HG02981 (cell line): ENCODE data around the gene CST3.

Experiments
- ATAC-seq: cut with Tn5 transposase; IDR thresholded peaks from one replicate; pipeline ENCODE4 v1.9.1; 2021; ENCODE audit warnings: mild to moderate bottlenecking, moderate library complexity; ENCODE audit not compliant: unreplicated experiment

Gene CST3

DNA sequence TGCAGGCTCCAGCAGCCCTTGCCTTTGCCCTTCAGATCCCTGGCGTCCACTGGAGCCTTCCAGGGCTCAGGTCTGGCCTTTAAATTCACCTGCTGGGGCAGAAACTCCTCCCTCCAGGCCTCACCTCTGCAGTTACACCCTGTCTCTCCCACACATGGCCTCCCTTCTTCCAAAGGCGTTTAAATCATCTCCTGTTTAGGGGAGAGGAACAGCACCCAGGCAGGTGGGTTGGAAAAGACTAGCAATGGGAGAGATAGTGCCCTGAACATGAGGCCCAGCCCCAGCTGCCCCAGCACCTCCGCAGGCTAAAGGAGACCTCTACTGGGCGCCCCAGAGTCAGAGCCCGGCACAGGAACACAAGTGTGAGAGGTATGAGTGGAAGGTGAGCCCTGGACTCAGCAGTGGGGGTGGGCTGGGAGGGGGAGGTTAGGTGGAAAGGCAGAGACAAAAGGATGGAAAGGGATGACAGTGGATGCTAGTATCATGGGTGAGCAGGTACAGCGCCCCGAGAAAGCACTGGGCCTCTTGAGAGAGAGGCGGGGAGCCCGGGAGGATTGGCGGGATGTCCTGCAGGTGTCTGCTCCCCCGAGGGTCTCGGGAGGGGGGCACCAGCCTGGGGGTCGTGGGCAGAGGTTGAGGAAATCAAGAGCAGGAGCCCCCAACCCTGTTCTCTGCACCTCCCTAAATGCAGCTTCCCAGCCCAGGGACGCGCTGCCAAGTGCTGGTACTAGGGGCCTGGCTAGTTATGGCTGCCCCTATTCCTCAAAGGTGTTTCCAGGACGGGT is 31.7 kb downstream of the CST3 start, which contains the start of gene CST9:
CST9 (minus strand) TSS at position 51 of the 785 bp plus-strand sequence. CDS start 53 bp downstream, outside the sequence.
- no peak for ATAC-seq

DNA sequence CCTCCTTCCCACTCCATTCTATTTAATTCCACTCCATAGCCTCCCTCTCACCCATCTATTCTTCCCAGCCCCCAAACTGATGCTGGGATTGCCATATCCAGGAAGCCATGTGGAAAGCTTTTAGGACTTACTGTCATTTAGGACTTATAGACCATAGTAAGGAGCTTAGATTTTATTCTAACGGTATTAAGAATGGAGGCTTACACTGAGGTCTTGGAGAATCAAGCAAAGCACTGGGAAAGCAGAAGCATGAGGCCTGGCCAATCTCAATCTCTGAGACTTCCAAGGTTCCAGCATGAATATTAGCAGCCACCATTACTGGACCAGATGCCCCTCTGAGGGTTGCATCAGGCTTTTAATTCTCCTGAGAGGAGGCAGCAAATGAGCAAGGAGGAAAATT is 33.4 kb downstream of the CST3 start:
- no peak for ATAC-seq

DNA sequence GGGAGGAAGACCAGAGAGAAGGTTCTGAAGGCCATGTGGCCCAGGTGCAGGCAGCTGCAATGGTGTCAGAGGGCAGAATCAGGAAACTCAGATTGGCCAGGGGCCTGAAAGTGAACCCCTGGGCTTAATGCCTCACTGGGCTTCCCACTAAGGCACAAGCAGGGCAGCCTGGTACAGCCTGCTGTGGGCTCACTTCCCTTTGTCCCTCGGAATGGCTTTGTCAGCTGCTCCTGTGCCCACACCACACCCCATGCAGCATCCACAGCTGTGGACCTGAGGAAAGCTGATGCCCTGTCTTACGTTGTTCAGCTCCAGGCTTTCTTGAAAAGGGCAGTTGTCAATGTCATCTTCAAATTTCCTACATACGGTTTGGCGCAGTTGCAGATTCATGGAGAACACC is 34.4 kb downstream of the CST3 start:
- no peak for ATAC-seq

DNA sequence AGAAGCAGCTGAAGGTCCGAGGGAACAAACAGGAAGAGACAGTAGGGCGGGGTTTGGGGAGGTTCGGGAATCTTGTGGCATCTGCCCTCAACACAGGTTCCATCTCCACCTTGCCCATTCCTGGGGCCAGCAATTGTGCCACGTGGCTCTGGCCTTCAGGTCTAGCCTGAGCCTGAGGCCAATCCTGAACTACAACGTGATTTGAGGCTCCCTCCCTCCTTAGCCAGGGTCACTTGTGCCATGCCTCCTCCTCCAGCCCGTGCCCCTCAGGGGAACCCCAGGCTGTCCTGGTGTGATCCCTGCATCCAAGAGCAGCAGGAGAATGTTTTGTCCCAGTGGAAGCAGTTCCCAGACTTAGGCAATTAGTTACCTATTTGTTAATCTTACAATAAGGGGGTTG is 35.1 kb downstream of the CST3 start:
- ATAC-seq = no peak

DNA sequence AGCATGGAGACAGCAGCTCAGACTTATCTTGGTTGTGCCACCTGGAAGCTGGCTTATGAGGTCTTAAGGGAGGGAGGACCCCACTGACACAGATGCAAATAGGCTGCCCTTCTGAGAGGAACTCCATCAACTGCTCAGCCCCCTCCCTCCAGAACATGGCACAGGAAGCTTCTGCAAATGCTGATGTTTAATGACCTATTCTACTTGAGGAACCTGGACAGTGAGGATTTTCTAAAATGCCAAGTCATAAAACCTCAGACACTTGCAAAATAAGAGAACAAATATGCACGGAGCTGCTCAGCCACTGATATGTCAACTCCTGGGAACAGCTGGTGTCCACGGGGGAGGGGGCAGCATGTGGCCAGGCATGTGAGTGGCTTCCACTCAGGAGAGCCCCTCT is 35.5 kb downstream of the CST3 start:
- ATAC-seq = no peak

DNA sequence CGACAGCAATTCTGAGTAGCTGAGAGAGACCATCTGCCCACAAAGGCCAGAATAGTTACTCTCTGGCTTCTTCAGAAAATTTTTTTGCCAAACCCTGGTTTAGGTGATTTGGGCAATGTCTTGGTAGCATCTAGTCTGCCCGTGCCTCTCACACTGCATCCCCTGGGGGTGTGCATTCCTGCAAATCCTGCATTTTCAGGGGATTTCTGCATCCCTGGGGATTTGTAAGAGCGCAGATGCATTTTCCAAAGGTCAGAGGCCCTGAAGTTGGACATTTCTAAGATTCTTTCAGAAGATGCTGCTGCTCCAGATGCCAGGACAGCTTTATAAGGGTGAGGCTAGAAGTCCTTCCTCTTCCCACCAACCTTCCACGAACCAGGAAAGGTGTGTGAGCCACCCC is 36.0 kb downstream of the CST3 start:
- ATAC-seq = no peak

DNA sequence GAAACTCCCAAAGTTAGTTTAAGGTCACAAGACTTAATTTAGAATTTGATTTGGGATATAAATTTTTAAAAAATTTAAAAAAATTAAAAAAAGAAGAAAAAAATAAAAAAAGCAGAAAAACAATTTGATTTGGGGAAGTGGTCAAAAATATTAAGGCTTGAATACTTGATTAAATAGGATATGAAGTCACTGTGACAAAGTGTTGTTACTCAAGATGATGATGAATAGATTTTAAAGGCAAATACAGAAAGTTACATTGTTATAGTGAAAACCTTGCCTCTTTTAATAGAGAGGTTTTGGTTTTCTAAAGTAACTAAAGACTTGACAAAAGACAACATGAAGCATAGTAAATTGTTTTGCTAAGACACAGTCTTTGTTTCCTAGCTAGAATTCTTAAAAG is 39.3 kb downstream of the CST3 start:
- ATAC-seq = no peak

DNA sequence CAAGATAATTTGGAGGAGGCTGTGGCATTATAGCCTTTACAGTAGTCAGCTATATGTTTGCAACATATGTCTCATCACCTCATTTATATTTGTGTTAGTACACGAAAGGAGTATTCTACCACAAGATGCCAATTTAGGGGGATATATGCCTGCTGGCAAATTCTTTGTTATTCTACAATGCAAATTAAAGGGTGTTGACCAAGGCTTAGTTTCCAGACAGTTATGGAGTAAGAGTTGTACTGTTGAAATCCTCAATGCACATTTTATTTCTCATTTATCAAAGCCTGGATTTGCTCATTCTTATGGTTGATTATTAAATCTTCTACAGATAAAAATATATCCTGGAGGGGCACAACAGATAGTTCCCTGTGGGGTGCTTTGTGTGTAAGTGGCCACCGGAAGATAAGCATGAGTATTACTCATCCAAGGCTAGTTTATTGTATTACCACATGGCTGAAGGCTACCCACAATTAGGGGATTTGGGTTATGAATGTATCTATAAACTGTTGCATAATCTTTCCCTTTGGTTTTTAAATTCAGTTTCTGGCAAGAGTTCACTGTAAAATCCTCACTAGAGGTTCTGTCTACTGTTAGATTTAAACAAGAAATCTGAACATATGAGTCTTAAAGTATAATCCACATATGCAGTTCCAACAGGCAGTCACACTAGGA is 41.0 kb downstream of the CST3 start:
- no peak for ATAC-seq

DNA sequence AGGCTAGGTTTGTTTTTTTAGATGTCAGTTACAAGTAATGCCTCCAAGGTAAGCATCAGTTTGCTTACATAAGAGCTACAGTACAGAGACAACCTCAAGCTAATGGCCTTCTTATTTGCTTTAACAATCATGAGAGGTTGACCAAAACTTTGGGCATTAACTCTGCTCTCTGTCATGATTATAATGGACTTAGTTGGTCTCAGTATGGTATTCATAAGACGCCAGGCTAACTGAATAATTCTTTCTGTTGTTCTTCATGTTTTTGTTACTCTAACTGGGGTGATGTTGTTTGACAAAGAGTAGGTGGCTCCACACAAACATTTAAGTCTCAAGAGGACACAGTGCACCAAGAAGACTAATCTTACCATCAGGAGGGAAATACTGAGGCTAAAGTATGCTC is 41.8 kb downstream of the CST3 start:
- no peak for ATAC-seq

DNA sequence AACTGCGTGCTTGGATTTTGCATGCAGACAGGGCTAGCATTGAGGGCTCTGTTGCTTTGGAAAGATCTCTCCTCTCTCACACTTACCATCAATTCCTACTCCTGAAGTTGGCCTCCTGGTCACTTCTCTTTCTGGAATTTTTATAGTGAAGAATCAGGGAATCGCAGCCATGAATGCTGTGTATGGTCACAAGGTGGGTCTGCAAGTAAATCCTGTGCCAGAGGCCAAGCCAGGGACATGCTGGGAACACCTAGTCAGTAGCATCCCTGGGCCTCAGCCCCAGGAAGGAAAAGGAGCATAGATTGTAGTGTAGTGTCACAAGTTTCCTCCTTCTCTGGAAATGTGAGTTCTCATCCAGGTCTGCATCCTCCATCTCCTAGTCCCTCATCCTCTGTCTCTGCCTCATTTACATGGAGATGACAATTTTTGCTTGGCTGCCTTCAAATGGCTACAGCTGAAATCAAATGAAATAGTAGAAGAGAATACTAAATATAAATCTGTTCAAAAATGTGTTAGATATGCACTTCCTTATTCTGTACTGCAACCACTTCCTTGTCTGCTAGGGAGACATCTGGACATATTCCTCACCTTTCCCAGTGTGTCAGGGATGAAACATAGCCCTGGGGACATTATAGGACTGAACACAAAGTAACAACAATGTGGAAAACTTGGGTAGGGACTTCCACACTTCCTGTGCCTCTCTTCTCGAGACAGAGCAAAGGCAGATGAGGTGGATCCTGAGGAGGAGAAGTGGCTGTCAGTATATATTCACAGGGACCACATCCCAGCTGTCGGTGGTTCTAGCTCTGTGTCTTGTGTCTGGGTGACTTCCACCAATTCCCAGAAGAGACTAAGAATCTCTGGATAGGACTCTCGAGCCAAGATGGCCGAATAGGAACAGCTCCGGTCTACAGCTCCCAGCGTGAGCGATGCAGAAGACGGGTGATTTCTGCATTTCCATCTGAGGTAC is 49.0 kb downstream of the CST3 start:
- no peak for ATAC-seq

DNA sequence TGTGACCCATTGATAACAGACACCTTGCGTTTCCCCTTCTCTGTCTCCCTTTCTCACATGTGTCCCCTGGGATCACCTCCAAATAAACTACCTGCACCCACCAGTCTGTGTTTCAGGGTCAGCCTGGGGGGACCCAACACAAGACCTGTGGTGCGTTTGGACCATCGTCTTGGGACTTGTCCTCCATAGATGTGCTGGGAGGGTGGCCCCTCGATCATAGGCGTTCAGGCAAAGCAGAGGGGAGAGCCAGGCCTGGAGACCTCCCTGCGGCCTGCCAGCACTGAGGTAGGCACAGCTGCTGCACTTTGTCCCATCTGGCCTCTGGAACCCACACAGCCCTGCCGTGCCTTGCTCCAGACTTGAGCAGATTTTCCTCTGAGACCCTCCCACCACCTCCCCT is 50.1 kb downstream of the CST3 start:
- no peak for ATAC-seq

DNA sequence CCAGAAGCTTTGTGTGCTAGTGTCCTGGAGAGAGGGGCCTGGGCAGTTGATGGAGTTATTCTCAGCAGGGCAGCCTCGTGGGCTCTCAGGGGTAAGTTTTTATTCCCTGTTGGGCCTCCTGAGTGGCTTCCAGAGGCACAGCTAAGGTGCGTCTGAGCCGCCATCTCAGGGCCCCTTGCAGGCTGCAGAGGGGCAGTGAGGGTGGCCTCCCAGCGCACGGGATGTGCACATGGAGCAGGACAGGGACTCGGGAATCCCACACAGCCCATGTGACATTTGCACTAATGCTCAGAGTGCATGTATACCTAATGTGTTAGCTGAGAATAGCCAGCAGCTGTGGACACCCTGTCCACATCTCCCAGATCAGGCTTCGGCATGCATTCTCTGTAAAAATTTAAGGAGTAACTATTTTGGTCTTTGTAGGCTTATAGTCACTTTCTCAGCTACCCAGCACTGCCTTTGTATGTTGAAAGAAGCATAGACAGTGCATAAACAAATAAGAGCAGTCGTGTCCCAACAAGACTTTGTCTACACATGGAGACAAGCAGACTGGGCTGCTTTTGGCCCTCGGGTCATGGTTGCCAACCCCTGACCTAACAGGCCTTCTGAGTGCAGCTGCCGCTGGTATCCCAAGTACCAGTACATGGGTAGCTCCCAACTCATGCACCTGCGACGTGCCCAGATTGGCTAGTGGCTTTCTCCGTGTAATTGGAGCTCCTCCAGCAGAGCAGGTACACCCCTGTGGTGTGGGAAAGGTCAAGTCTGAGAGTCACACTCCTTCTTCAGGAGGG is 50.8 kb downstream of the CST3 start:
- ATAC-seq = no peak

DNA sequence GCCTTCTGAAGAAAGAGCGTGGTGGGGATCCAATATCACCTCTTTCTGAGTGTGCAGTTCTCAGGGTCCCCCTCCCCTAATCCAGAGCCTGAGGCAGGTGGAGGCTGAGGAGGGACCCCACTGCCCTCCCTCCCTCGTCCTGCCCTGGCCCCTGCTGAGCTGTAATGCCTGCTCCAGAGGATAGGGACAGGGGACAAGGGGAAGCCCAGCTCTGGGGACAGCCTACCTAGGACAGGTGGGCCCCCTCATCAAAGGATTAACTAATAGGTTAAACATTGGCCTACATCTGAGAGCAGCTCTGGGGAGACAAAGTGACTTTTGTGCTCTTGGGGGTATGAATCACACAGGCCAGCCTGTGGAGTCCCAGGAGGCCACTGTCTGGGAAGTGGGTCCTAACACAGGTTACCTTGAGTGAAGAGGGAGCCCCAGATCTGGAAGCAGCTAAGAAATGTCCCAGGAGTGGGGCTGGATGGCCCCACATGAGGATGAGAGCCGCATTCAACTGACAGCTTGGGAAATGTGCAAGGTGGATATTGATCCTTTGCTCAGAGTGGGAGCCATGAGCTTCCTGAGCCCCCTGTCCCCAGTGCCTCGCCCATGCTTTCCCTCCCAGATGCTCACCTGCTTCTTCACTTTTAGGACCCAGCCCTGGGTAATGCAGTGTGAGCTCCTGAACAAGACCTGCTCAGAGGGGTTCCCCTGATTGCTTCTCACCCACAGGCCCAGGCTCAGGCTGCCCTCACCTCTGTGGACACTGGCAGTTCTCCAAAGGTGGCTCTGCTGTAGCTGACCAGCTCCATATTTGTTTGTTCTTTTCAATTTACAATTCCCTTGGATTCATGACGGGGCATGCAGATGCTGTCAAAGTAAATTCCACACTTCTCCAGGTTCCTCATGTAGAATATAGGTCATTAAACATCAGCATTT is 51.7 kb downstream of the CST3 start:
- ATAC-seq = no peak

DNA sequence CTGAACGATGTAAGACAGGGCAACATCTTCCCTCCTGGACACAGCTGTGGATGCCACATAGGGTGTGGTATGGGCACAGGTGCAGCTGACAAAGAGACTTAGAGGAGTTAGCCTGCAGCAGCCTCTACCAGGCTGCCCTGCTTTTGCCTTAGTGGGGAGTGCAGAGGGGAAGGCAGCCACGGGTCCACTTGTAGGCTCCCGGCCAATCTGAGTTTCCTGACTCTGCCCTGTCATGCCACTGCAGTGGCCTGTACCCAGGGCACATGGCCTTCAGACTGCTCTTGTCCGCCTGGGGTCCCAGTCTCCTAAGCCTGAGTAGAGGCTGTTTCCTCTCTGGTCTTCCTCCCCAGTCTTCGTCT is 52.3 kb downstream of the CST3 start:
- ATAC-seq = no peak

DNA sequence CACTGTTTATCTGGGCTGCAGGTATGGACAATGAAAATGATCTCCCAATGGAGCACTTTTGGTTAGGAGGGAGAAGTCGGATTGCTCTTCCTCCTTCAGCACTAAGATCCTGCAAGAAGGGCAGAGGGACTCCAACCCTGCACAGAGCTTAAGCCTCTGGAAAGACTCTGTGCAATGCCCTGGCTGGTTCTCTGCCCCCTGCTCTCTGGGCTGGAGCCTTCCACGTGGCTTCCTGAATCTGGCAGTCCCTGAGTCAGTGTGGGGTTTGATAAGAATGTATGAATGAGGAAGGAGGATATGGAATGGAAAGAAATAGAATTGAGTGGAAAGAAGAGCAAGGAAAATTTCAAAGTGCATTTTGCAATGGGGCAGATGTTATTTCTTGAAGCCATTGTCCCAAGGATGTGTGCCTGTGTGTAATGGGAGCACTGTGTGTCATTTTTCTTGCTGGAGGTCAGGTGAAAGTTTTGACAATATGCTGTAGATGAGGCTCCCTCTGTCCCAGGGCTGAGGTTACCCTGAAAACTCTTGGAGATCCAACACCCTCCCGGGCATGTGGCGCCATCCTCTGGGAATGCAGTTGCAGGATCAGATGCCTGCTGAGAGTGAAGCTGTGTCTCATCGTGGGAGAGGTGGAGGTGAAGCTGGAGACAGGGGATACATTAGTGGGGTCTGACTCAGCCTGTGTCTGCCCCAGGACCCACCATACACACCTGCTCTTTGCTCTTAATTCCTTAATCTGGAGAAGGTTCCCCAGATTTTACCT is 53.1 kb downstream of the CST3 start:
- ATAC-seq = no peak
